HG03139 (cell line): ENCODE data around the gene NEXMIF.
"Not testable (repeated sequence)": the region's sequence is repeated elsewhere in the genome, so short reads cannot be mapped to it uniquely, and the experiment has no call there.

Experiments
- ATAC-seq: cut with Tn5 transposase; IDR thresholded peaks from one replicate; pipeline ENCODE4 v1.9.1; 2021; ENCODE audit not compliant: unreplicated experiment

The NEXMIF gene

GRCh38 chrX:74925225-74926088, at the start of gene NEXMIF:
Gene NEXMIF, minus strand, starts transcription at chrX:74925452.
- ATAC-seq = peak; percentile 56

GRCh38 chrX:74961962-74962361, 36.7 kb upstream of the NEXMIF start:
- ATAC-seq = not testable (repeated sequence)

GRCh38 chrX:74949717-74950116, 24.5 kb upstream of the NEXMIF start:
- no peak for ATAC-seq

GRCh38 chrX:74940414-74940813, 15.2 kb upstream of the NEXMIF start:
- ATAC-seq = no peak

- ATAC-seq = no peak
Observed at GRCh38 chrX:74931214-74931613, 6.0 kb upstream of the NEXMIF start.

- peak; percentile 43 for ATAC-seq
Observed at GRCh38 chrX:74924449-74925224, 615 bp downstream of the NEXMIF start.

- ATAC-seq = peak; percentile 9
Observed at GRCh38 chrX:74923942-74924448, 1.3 kb downstream of the NEXMIF start.

- peak; percentile 60 for ATAC-seq
Observed at GRCh38 chrX:74922922-74923543, 2.2 kb downstream of the NEXMIF start.

GRCh38 chrX:74911494-74911893, 13.8 kb downstream of the NEXMIF start:
- no peak for ATAC-seq

GRCh38 chrX:74906417-74906816, 18.8 kb downstream of the NEXMIF start:
- ATAC-seq = no peak

GRCh38 chrX:74902806-74903205, 22.4 kb downstream of the NEXMIF start:
- ATAC-seq = no peak

GRCh38 chrX:74892561-74892960, 32.7 kb downstream of the NEXMIF start:
- no peak for ATAC-seq

- peak; percentile 96 for ATAC-seq
Observed at GRCh38 chrX:74890676-74891430, 34.4 kb downstream of the NEXMIF start.

- ATAC-seq = not testable (repeated sequence)
Observed at GRCh38 chrX:74882383-74882782, 42.9 kb downstream of the NEXMIF start.

- no peak for ATAC-seq
Observed at GRCh38 chrX:74865725-74866124, 59.5 kb downstream of the NEXMIF start.

- no peak for ATAC-seq
Observed at GRCh38 chrX:74853255-74853654, 72.0 kb downstream of the NEXMIF start.

GRCh38 chrX:74835566-74835965, 89.7 kb downstream of the NEXMIF start:
- no peak for ATAC-seq

- not testable (repeated sequence) for ATAC-seq
Observed at GRCh38 chrX:74819797-74820196, 105.5 kb downstream of the NEXMIF start.

GRCh38 chrX:74814681-74815080, 110.6 kb downstream of the NEXMIF start:
- no peak for ATAC-seq

GRCh38 chrX:74804574-74804973, 120.7 kb downstream of the NEXMIF start:
- no peak for ATAC-seq

GRCh38 chrX:74800062-74800461, 125.2 kb downstream of the NEXMIF start:
- ATAC-seq = no peak
